SIG-M5 (cell line): ENCODE measurements around the gene PTPN4.

Experiments
- DNase-seq: peaks from one replicate; lab custom pipeline; 2025; lab: John Stamatoyannopoulos, UW

The PTPN4 gene

DNA sequence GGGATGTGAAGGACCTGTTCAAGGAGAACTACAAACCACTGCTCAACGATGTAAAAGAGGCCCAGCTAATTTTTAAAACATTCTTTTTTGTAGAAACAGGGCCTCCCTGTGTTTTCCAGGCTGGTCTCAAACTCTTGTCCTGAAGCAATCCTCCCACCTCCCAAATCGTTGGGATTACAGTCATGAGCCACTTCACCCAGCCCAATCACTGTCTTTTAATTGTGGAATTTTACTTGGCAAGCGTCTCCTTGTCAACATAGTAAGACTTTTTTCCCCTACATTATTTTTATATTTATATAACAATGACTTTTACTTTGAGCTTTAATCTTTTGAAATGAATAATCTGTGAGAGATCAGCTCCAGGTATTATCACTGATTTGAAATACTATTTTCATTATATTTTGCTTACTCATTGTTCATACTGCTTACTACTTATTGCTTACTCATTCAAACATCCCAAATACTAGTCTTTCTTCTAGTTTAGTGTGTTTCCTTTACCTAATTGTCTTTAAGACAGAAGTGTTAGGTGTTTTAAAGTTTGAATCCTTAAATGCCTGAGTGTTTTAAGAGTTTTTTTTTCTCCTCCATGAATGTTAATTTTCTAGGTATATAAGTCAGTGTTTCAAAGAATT, 48.9 kb downstream of the PTPN4 start:
- DNase-seq = no peak

DNA sequence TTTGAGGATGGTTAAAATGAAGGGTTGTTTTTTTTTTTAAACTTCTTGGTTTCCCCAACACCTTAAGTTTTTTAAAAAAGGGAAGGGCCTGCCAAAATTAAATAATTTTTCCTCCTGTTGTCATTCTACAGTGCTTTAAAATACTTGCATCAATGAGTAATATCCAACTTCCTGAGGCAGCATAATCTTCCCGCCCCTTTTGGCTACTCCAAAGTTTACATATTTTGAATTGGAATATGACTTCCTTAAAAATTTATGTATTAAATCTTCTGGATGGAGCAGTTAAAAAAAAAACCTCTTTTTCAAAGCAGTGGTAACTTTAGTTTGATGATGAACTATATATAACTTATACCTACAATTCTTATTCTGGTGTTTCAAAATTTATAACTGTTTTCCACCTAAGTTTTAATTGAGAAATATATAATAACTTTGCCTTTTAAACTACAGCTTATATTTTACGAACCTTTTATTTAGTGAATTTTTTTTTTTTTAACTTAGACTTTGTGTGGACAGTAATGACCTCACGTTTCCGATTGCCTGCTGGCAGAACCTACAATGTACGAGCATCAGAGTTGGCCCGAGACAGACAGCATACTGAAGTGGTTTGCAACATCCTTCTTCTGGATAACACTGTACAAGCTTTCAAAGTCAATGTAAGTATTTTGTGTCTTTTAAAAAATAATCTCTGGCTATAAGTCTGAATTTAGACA, 49.8 kb downstream of the PTPN4 start:
- no peak for DNase-seq

DNA sequence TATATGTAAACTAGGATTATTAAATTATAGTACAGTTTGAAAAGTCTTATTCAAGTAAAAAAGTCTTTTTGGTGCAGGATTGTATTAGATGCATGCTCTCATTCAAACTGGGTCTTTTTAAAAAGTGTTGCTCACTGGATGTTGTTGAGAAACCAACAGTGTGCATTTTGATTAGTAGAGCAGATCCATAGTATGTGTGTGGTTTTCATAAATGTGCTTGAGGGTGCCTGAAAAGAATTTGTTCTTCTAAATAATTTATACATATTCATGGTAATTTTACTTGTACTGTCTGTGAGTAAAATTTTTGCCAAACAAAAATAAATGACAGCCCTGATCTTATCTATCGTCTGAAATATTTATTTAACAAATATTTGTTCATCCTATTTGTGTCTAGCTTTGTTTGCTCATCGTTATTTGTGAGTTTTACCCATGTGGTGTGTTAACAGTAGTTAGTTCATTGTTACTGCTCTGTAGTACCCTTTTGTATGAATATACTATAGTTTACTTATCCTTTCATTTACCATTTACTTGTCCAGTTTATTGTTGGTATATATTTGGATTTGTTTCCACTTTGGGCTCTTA, 50.4 kb downstream of the PTPN4 start:
- no peak for DNase-seq

DNA sequence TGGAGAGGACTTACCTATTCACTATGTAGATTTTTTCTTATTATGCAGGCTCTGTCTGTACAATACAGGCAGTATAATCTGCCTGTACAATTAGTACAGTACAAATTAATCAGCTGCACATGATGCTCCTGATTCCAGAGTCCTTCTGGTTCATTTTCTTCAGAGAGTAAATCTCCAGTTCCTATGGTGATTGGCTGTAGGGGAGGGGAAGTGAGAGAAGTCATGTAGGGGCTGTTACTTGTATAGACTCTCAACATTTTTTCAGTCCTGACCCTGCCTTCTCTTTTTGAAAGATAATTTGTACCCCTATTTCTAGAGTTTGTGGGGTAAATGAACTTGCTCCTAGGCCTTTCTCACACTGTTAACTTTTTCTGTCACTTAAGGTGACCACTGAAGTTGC, 54.5 kb downstream of the PTPN4 start:
- no peak for DNase-seq

DNA sequence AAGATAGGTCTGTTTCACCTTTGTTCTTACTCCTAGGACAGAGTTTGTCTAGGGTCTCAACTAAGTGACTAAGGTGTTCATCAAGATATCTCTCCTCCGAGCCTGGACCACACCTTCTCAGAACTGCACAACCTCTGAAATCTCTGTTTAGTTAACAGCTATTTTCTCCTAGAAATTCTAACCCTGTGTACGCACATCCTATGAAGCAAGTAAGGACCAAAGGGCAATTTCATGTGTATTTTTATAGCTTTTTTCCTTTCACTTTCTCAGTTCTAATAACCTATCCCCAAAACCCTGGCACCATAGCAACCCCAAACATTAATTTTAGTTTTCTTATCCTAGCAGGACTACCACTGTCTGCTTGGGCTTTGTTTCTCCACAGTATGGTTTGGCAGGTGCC, 59.1 kb downstream of the PTPN4 start:
- DNase-seq = no peak

DNA sequence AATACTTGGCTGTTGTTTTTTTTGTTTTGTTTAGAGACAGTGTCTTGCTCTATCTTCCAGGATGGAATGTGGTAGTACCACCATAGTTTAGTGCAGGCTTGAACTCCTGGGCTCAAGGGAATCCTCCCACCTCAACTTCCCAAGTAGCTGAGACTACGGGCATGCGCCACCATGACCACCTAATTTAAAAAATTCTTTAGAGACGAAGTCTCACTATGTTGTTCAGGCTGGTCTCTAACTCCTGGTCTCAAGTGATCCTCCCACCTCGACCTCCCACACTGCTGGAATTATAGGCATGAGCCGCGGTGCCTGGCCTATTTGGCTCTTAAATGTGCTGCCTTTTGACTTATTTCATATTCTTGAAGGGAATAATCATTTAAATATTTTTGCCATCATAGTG, 60.1 kb downstream of the PTPN4 start:
- no peak for DNase-seq

DNA sequence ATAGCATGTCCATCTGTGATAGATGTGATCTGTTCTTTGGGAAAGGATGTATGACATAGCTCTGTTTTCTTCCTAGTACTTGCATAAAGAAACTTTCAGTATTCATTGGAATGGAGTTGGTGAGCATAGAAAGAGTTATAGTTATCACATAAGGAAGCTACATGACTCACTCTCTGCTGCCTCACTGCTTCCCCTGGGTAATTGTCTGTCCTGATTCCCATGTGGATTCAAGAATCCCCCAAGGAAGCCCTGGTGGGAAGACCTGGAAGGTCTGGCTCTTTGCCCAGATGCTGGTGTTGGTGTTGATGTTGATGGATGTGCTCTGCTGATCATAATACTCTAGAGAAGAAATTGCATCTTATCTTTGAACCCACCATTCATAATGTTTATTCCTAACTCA, 60.6 kb downstream of the PTPN4 start:
- no peak for DNase-seq

DNA sequence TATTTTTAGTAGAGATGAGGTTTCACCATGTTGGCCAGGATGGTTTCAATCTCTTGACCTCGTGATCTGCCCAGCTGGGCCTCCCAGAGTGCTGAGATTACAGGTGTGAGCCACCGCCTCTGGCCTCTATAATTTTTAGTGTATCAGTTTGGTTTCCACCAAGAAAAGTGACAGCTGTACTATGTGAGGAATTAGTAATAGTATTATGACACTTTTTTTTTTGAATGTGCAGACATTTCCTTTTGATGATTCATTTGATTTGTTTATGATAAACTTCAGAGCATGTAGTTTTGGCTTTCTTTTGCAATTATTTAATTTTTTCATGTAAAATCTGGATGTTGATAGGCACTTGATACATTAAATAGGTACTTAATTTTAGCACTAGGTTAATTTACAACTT, 61.5 kb downstream of the PTPN4 start:
- DNase-seq = no peak

DNA sequence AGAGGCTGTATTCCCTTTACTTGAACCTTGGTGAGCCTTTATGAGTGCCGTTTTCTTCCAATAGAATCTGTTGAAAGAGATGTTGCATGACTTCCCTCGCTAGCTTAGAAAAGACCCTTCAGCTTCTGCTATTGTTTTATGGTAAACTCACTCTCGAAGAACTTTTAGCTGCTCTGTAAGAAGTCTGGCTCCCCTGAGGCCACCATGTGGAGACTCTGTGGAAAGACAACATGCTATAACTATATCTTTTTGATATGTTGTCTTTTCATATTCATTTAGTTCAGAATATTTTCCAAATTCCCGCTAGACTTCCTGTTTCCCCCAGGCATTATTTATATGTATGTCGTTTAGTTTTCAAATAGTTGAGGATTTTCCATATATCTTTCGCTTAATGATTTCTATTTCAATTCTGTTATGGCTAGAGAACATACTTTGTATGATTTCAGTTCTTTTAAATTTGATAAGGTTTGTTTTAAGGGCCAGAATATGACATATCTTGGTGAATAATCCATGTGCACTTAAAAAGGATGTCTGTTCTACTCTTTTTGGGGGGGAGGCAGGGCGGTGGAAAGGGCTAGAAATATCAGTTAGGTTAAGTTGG, 64.1 kb downstream of the PTPN4 start:
- no peak for DNase-seq

DNA sequence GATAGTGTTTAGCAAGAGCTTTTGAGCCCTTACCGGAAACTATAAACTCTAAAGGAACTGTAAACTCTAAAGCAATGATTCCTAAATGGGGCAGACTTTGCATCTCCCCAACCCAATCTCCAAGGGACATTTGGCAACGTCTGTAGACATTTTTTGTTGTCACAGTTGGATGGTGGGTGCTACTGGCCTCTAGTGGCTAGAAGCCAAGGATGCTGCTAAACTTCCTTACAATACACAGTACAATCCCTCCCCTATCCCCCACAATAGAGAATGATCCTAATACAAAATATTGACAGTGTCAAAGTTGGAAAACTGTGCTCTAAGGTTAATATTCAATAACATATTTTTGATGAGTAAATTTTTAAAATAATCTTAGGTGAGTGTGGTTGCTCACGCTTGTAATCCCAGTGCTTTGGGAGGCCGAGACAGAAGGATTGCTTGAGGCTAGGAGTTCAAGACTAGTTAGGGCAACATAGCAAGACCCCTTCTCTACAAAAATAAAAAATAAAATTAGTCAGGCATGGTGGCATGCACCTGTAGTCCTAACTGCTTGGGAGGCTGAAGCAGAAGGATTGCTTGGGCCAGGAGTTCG, 66.7 kb downstream of the PTPN4 start:
- DNase-seq = no peak

DNA sequence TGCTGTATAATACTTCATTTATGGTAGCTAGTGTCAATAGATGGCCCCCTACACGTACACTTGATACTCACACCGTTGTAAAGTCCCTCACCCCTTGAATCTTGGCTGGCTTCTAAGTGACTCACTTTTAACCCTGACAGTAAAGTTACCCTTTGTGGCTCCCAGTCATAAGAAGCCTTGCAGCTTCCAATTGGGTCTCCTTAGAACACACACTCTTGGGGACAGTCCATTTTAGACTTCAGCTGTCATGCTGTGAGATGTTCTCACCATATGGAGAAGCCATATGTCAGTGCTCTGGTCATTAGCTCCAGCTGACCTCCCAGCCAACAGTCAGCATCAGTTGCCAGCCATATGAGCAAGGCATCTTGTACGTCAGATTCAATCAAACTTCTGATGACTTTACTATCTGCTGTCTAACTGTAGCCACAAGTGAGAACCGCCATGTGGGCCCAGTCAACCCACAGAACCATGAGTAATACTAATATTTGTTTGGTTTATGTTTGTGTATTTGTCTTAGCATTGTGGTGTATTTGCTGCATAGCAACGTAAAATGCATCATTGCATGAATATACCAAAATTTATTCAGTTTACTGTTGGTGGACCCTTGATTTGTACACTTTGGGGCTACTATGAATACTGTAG, 68.3 kb downstream of the PTPN4 start:
- no peak for DNase-seq

DNA sequence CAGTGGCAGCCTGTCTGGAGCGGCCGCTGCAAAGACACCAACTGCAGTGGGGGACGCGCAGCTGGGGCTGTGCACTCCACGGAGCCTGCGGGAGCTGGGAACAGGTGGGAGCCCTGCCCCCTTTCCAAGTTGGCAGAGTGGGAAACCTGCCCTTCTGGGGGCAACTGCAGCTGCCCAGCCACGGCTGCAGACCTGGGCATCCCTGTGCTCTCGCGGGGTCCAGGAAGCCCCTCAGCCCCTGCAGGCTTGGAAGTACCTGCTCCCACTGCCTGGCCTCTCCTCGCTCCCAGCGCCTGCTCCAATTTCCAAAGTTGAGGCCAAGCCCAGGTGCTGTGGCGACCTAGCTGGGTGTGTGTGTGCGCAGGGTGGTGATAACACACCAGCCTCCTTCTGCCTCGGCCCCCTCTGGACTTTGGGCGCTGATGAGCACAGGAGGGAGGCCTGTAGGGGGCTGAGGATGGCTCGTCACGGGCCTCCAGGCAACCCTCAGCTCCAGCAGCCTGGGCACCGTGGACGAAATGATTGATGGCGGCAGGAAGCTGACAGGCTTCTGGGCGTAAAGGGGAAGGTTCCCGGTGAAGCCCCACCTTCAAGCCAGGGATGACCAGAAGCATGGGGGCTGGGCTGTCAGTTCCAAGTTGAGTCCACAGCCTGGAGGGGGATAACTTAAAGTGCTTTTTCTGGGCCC, 76.9 kb downstream of the PTPN4 start:
- no peak for DNase-seq

DNA sequence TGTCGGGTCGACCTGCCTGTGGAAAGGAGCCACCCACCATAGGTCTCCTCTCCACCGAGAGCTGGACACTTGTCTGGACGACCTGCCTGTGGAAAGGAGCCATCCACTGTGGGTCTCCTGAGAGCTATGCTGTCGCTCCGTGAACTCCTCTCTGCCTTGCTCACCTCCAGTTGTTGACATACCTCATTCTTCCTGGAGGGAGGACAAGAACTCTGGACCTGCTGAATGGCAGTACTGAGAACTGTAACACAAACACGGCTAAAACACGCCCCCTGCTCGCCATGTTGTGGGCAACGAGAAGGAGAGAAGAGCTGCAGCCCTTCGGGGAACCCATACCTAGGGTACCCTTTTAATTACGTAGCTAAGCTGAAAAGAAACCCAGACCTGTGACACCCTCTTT, 77.6 kb downstream of the PTPN4 start:
- no peak for DNase-seq

DNA sequence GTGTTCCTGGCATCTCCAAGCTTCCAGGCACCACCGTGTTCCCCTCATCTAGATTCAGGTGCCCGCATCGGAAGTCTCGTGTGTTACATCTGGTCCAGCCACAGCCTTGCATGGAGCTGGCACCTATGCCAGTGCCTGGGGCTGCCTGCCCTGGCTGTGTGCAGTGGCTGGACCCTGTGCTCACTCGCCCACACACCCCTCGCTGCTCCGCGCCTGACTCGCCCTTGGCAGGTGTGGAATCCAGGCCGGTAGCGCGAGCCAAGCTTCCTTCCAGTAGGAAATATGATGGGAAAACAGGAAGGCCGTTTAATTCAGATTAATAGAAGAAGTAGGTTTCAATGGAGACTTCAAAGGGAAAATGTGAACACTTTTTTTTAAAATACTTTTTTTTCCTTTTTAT, 78.0 kb downstream of the PTPN4 start:
- no peak for DNase-seq

DNA sequence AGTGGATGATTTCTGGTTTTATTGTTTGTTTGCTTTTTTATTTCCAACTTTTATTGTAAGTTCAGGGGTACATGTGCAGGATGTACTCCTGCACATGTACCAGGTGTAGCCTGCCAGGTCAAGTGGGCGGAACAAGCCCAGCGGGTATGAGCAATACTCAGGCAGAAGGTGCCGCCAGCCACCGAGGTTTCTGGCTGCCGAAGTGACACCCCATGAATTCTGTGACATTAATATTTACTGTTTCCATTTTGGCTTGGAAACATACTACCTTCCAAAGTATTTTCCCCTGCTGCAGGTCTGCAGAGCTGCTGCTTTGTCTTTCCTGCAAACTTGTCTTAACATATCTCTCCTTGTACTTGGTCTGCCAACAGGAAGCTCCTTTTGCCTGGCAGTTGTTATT, 78.5 kb downstream of the PTPN4 start:
- no peak for DNase-seq

DNA sequence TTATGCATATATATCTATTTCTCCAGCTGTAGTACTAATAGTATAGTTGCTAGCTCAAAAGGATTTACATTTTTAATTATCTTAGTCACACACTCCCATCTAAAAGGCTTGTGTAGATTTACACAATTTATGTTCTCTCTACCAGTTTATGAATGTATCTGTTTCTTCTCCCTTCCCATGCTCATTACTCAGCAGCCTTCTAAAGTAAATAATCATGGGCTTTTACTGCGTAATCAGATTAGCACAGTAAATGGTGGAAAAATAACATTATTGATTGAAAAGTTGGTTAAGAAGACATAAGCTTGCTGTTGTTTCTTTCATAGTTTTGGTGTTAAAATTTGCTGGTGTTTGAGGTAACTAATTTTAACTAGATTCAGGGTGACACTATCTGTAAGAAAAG, 81.8 kb downstream of the PTPN4 start:
- no peak for DNase-seq

DNA sequence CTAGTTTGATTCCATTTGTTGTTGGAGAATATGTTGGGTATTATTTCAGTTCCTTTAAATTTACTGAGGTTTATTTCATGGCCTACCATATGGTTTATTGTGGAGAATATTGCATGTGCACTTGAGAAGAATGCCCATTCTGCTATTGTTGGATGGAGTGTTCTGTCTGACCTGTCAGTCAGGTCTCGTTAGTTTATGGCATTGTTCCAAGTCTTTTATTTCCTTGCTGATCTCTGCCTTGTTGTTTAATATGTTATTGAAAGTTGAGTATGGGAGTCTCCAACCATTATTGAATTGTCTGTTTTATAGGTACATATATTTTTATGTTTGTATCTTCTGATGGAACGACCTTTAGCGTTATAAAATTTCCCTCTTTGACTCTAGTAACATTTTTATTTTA, 86.3 kb downstream of the PTPN4 start:
- DNase-seq = no peak

DNA sequence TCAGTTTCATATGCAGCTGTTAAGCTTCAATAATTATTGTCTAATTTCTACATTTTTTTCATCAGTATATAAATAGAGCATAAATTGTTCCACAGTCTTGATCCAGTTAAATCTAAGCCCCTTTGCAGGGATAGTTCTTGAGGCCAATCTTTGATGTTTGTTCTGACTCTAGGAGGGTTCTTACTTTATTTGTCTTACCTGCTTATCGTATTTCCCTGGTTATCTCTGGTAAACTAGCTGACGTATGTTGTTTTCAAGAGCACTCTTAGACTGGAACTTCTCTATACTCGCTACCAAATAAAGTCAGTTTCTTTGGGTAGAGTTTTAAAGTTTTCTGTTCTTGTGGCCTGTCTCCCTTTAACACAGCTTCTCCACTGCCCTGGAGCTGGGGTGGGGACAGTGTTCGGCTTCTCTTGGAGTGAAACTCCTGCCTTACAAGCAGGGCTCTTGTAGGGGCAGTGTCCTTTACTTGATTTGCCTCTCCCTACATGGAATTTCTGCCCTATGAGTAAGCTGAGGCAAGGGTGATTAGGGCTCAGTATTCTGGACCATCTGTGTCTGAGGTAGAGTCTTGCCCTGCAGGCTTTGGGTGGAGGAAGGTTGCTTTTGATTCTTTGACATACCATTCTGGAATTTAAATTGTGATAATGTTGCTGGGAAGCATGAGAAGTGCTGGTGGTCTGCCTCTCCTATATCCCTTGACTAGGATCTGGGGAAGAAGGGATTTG, 90.3 kb downstream of the PTPN4 start:
- no peak for DNase-seq

DNA sequence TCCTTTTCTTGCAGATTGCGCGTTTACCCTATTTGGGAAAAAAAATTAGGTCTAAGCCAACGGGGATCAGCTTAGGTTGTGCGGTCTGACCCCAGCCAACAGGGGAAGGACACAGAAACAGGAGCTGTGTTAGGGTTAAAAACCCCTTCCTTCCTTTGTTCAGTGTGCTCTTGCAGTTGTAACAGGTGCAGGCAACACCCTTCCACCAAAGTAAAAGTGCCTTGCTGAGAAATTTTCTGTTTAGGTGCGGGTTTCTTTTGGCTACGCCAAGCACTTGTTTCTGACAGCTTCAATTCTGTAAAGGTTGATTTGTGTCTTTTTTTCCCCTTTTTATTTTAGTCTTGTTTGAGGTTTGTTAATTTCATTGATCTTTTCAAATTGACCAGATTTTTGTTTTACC, 92.5 kb downstream of the PTPN4 start:
- DNase-seq = no peak

DNA sequence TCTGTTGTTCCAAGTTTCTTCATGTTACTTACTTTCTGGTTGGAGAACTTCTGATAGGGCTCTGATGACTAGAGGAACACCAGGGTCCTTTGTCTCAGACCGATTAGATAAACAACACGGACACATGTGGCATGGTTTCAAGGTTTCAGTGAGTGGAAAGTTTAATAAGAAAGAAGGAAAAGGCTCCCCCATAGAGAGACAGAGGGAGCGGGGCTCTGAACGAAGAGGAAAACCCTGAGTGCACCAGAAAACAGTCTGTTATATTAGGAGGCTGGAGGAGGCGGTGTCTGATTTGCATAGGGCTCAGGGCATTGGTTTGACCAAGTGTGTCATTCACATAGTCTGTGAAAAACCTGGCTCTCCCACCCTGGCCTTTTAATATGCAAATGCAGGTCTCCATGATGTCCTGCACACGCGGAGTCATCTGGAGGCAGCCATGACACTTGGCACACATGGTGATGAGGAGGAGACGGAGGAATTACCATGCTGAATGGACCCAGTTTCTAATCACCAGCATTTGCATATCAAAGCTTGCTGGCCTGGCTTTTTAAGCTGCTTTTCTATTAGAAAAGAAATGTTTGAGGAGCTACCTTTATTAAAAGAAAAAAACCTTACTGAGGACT, 94.2 kb downstream of the PTPN4 start:
- no peak for DNase-seq

DNA sequence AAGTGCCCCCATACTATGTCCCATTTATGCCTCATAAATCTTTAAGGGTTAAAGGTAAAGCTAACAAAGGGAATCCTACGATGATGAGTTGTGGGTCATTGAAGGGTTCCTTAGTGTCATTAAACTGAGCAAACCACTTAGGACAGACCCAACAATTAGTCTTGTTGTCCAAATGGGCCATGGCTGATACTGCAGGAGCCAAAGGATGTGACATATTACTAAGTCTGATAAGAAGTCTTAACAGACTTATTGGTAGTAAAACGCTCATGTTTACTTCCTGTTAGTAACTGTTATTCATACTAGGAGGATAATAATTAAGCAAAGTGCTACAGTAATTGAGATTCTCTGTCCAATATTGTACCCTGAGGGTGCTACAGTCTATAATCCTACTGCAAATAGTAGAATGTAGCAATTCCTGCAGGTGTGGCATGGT, 96.8 kb downstream of the PTPN4 start:
- no peak for DNase-seq
